ENCODE data around the gene BCAT1. TPM values are rescaled to one million over a fixed set of nuclear protein-coding genes. Genes with fewer than 3 reads are reported as not detected.
A peak's percentile ranks its signal among the peaks of the same experiment; 100 is the strongest.

BCAT1 gene
- total RNA-seq, 1 experiment from 2014 or later: not detected

- no peak for DNase-seq (ENCODE audit: low read depth)
Observed at GRCh38 chr12:24806386-24806785, 142.5 kb downstream of the BCAT1 start.

GRCh38 chr12:24803430-24804245, 145.3 kb downstream of the BCAT1 start:
- in situ Hi-C loops (cut with HindIII; ENCODE audit: low pct_unique_long_range_greater_than_20kb, low sequenced_read_pairs): no loop called here
- no peak for DNase-seq (ENCODE audit: low read depth)

More at GRCh38 chr12:24806386-24806785, 142.5 kb downstream of the BCAT1 start:
- in situ Hi-C loops (cut with HindIII; ENCODE audit: low pct_unique_long_range_greater_than_20kb, low sequenced_read_pairs): no loop called here

GRCh38 chr12:24798335-24798734, 150.6 kb downstream of the BCAT1 start:
- DNase-seq (ENCODE audit: low read depth): peak; percentile 25
- in situ Hi-C loops (cut with HindIII; ENCODE audit: low pct_unique_long_range_greater_than_20kb, low sequenced_read_pairs): no loop called here

GRCh38 chr12:24797901-24798300, 151.0 kb downstream of the BCAT1 start:
- peak; percentile 30 for DNase-seq (ENCODE audit: low read depth)
- in situ Hi-C loops (cut with HindIII; ENCODE audit: low pct_unique_long_range_greater_than_20kb, low sequenced_read_pairs): no loop called here

GRCh38 chr12:24796876-24797275, 152.0 kb downstream of the BCAT1 start:
- no peak for DNase-seq (ENCODE audit: low read depth)
- in situ Hi-C loops (cut with HindIII; ENCODE audit: low pct_unique_long_range_greater_than_20kb, low sequenced_read_pairs): no loop called here

- in situ Hi-C loops (cut with HindIII; ENCODE audit: low pct_unique_long_range_greater_than_20kb, low sequenced_read_pairs): no loop called here
- DNase-seq (ENCODE audit: low read depth): no peak
Observed at GRCh38 chr12:24795699-24796347, 153.1 kb downstream of the BCAT1 start.

GRCh38 chr12:24791622-24792021, 157.3 kb downstream of the BCAT1 start:
- no peak for DNase-seq (ENCODE audit: low read depth)
- in situ Hi-C loops (cut with HindIII; ENCODE audit: low pct_unique_long_range_greater_than_20kb, low sequenced_read_pairs): no loop called here

GRCh38 chr12:24788886-24789285, 160.0 kb downstream of the BCAT1 start:
- in situ Hi-C loops (cut with HindIII; ENCODE audit: low pct_unique_long_range_greater_than_20kb, low sequenced_read_pairs): no loop called here
- no peak for DNase-seq (ENCODE audit: low read depth)

GRCh38 chr12:24780697-24781368, 168.1 kb downstream of the BCAT1 start:
- peak; percentile 2 for DNase-seq (ENCODE audit: low read depth)
- in situ Hi-C loops (cut with HindIII; ENCODE audit: low pct_unique_long_range_greater_than_20kb, low sequenced_read_pairs): no loop called here

GRCh38 chr12:24778486-24779304, 170.2 kb downstream of the BCAT1 start:
- in situ Hi-C loops (cut with HindIII; ENCODE audit: low pct_unique_long_range_greater_than_20kb, low sequenced_read_pairs): no loop called here
- no peak for DNase-seq (ENCODE audit: low read depth)

GRCh38 chr12:24777359-24777758, 171.5 kb downstream of the BCAT1 start:
- in situ Hi-C loops (cut with HindIII; ENCODE audit: low pct_unique_long_range_greater_than_20kb, low sequenced_read_pairs): no loop called here
- no peak for DNase-seq (ENCODE audit: low read depth)

- in situ Hi-C loops (cut with HindIII; ENCODE audit: low pct_unique_long_range_greater_than_20kb, low sequenced_read_pairs): no loop called here
- DNase-seq (ENCODE audit: low read depth): no peak
Observed at GRCh38 chr12:24776861-24777260, 172.0 kb downstream of the BCAT1 start.

GRCh38 chr12:24775073-24775472, 173.8 kb downstream of the BCAT1 start:
- in situ Hi-C loops (cut with HindIII; ENCODE audit: low pct_unique_long_range_greater_than_20kb, low sequenced_read_pairs): no loop called here

GRCh38 chr12:24773996-24774395, 174.9 kb downstream of the BCAT1 start:
- in situ Hi-C loops (cut with HindIII; ENCODE audit: low pct_unique_long_range_greater_than_20kb, low sequenced_read_pairs): no loop called here

More at GRCh38 chr12:24775073-24775472, 173.8 kb downstream of the BCAT1 start:
- no peak for DNase-seq (ENCODE audit: low read depth)

GRCh38 chr12:24772813-24773212, 176.1 kb downstream of the BCAT1 start:
- DNase-seq (ENCODE audit: low read depth): no peak
- in situ Hi-C loops (cut with HindIII; ENCODE audit: low pct_unique_long_range_greater_than_20kb, low sequenced_read_pairs): no loop called here

More at GRCh38 chr12:24773996-24774395, 174.9 kb downstream of the BCAT1 start:
- no peak for DNase-seq (ENCODE audit: low read depth)

GRCh38 chr12:24770821-24771220, 178.1 kb downstream of the BCAT1 start:
- in situ Hi-C loops (cut with HindIII; ENCODE audit: low pct_unique_long_range_greater_than_20kb, low sequenced_read_pairs): no loop called here
- no peak for DNase-seq (ENCODE audit: low read depth)

- in situ Hi-C loops (cut with HindIII; ENCODE audit: low pct_unique_long_range_greater_than_20kb, low sequenced_read_pairs): no loop called here
- no peak for DNase-seq (ENCODE audit: low read depth)
Observed at GRCh38 chr12:24770334-24770733, 178.6 kb downstream of the BCAT1 start.

GRCh38 chr12:24769682-24770081, 179.2 kb downstream of the BCAT1 start:
- in situ Hi-C loops (cut with HindIII; ENCODE audit: low pct_unique_long_range_greater_than_20kb, low sequenced_read_pairs): no loop called here
- DNase-seq (ENCODE audit: low read depth): no peak
